AG04450 (cell line): ENCODE data around the gene MESD. TPM values are rescaled to one million over a fixed set of nuclear protein-coding genes. Genes with fewer than 3 reads are reported as not detected.

Experiments
- CTCF ChIA-PET: fragments of 300-600, 350-600 bp; formaldehyde crosslinking; extraction: SDS; loops from one replicate; lab custom pipeline; 2022; ENCODE audit warnings: antibody characterized with exemption, inconsistent platforms; lab: Charles Lee
- POLR2A ChIA-PET: fragments of 350-600 bp; formaldehyde crosslinking; extraction: SDS; loops from one replicate; lab custom pipeline; 2021; ENCODE audit warnings: antibody characterized with exemption, inconsistent platforms; lab: Yijun Ruan, JAX
- DNase-seq: peaks from one replicate; pipeline ENCODE4 v3.0.0-alpha.2; 2011; ENCODE audit warnings: low read depth, low spot score
- H3K27ac ChIP-seq: one replicate; pipeline ENCODE4 v1.5.1; 2012; ENCODE audit warnings: low read depth, low read length, control low read depth
- H3K27me3 ChIP-seq: one replicate; pipeline ENCODE4 v1.6.0; 2012; ENCODE audit warnings: low read length; ENCODE audit not compliant: control insufficient read depth, insufficient read depth
- H3K4me3 ChIP-seq: 2 replicates; pipeline ENCODE4 v1.5.1; 2011; ENCODE audit warnings: mild to moderate bottlenecking, low read depth, low read length, control low read depth
- H3K9me3 ChIP-seq: 2 replicates; pipeline ENCODE4 v1.5.1; 2012; ENCODE audit warnings: low read length; ENCODE audit not compliant: control insufficient read depth, insufficient read depth
- CTCF ChIP-seq: IDR thresholded peaks from 2 replicates; pipeline ENCODE4 v1.5.1; 2011; ENCODE audit warnings: low read depth, low read length, control low read depth, inconsistent platforms
- polyA plus RNA-seq: library from polyadenylated mRNA; depleted of rRNA; stranded (reverse); fragments of >200 nt; gene quantifications from 2 replicates; pipeline ENCODE4 v1.2.3, GENCODE V29; 2011

Gene MESD
- polyA plus RNA-seq, 1 experiment: 23.9 TPM

GRCh38 chr15:80949756-80950155 lies 39.9 kb downstream of the MESD start:
- no peaks in the 10 kb centered on the region for H3K9me3 ChIP-seq
- TF ChIP-seq CTCF: no peak
- no peak overlapping the region for H3K4me3 ChIP-seq
- no peak for DNase-seq
- no peaks in the 10 kb centered on the region for H3K27me3 ChIP-seq
- H3K27ac ChIP-seq: no peak overlapping the region
- ChIA-PET POLR2A (no interaction called here), CTCF (no interaction called here)

- no peak overlapping the region for H3K27ac ChIP-seq
- POLR2A ChIA-PET: no interaction called here
- no peak for TF ChIP-seq CTCF
These were observed 40.8 kb downstream of the MESD start for GRCh38 chr15:80948651-80949292.

GRCh38 chr15:80946576-80946975 lies 43.0 kb downstream of the MESD start:
- H3K27ac ChIP-seq: no peak overlapping the region
- H3K9me3 ChIP-seq: no peaks in the 10 kb centered on the region
- ChIA-PET POLR2A (interaction anchor here (0.6 kb wide), 1 partner anchor 45 kb away, joined by 3 read pairs; no protein-coding TSS in a partner anchor), CTCF (no interaction called here)
- H3K4me3 ChIP-seq: no peak overlapping the region
- no peaks in the 10 kb centered on the region for H3K27me3 ChIP-seq
- TF ChIP-seq CTCF: no peak
- DNase-seq: no peak

More at GRCh38 chr15:80948651-80949292, 40.8 kb downstream of the MESD start:
- CTCF ChIA-PET: no interaction called here
- no peak for DNase-seq
- no peaks in the 10 kb centered on the region for H3K27me3 ChIP-seq
- H3K4me3 ChIP-seq: no peak overlapping the region
- no peaks in the 10 kb centered on the region for H3K9me3 ChIP-seq

GRCh38 chr15:80945605-80946004 lies 44.0 kb downstream of the MESD start:
- DNase-seq: no peak
- H3K27me3 ChIP-seq: no peaks in the 10 kb centered on the region
- peak overlapping the region; percentile 21 for H3K27ac ChIP-seq
- H3K9me3 ChIP-seq: no peaks in the 10 kb centered on the region
- no peak for TF ChIP-seq CTCF
- H3K4me3 ChIP-seq: no peak overlapping the region
- ChIA-PET CTCF (no interaction called here), POLR2A (no interaction called here)

- ChIA-PET CTCF (no interaction called here), POLR2A (no interaction called here)
- no peak for TF ChIP-seq CTCF
- H3K27me3 ChIP-seq: no peaks in the 10 kb centered on the region
- H3K9me3 ChIP-seq: no peaks in the 10 kb centered on the region
- no peak for DNase-seq
- H3K27ac ChIP-seq: no peak overlapping the region
- no peak overlapping the region for H3K4me3 ChIP-seq
These were observed 44.8 kb downstream of the MESD start for GRCh38 chr15:80944818-80945217.
